ENCODE data around the gene SNAP23. TPM values are rescaled to one million over a fixed set of nuclear protein-coding genes. Genes with fewer than 3 reads are reported as not detected.
A peak's percentile ranks its signal among the peaks of the same experiment; 100 is the strongest.

SNAP23 gene
- total RNA-seq (10 to 100 TPM; 70.8 to 80.4 TPM), polyA plus RNA-seq (10 to 100 TPM; 60.9 to 75.3 (median 63.2) TPM), total RNA-seq (44.9 to 94.7 (median 57.9) reads per million in 6 experiments)

DNA sequence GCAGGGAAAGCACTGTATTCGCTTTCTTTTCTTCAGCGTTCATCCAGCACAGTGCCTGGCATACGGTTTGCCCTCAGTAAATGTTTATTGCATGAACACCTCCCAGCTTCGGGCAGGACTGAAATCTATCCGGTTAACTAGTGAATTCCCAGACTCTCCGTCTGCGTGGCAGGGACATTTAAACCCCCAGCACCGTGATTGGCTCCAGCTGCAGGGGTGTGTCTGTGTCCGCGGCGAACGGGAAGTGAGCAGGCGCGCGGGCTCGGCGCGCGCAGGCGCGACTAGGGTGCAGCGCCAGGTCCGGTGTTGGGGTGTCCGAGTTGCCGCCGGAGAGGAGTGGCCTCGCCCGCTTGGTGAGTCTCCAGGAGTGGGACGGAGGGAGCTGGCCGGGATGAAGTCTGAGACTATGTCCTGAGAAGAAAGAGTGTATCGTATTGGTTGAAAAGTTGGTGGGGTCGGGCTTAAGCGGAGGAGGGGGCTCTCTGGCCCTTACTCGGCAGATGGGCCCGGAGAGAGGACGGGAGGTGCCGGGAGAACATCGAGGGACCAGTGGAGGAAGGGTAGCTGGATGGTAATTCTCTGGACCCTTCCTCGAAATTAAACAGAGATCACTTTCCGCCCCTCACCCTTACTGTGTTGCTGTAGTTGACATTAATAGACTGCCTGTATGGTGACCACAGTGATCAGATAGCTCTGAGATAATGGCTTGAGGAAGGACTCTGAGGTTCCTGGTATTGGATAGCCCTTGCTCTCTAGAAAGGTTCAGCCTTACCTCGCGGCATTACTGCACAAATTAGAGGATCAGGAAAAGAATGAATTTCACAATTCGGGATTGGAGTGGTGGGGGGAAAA, at the start of gene SNAP23:
SNAP23 (plus strand) TSS at position 274 of the 852 bp plus-strand sequence. CDS start 16,213 bp downstream, outside the sequence.
- peak within 1 kb of the TSS; percentile 88 to 99 (median 97) for H3K27ac Mint-ChIP-seq
- peaks cover 0 to 2% (median 0%) of the 10 kb centered on the region in 5 donors for H3K27me3 Mint-ChIP-seq
- H3K9me3 Mint-ChIP-seq: no peaks in the 10 kb centered on the region
- peak; percentile 90 to 92 for ATAC-seq
- peaks cover 32 to 84% (median 77%) of the 10 kb centered on the region in 4 donors for H3K4me1 Mint-ChIP-seq
- peak; percentile 70 to 90 (median 77) for DNase-seq
- POLR2A ChIA-PET: interaction anchor here (0.6 to 1.8 kb wide), 10 partner anchors 9 to 1931 kb away, joined by 3 to 7 read pairs (median 3); partner anchors contain the start of genes GANC, HAUS2, LRRC57 and STARD9
- H3K36me3 Mint-ChIP-seq: peaks cover 0 to 13% (median 6%) of the 10 kb centered on the region in 3 donors
- peak within 1 kb of the TSS; percentile 94 to 100 (median 99) for H3K4me3 Mint-ChIP-seq

DNA sequence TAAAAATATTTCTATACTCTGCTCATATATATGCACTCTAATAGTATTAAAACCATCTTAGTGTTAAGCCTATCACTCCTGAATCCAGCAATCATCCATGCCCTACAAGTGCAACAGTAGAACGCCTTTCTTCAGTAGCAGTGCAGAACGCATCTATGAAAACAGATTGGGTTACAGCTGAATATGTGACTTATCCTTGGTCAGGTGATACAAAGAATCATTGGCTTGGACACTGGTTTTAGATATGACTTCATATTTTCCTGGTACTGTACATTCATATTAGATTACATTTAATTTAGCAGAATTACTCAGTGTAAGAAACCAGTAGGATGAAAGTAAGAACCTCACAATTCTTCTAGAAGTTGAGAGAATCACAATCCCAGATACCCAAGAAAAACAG, 47.8 kb upstream of the SNAP23 start:
- Mint-ChIP-seq H3K27me3 (no peaks in the 10 kb centered on the region), H3K27ac (no peak overlapping the region), H3K9me3 (no peaks in the 10 kb centered on the region), H3K36me3 (peaks cover 0 to 88% (median 31%) of the 10 kb centered on the region in 3 donors), H3K4me3 (no peak overlapping the region), H3K4me1 (peaks cover 0 to 2% (median 0%) of the 10 kb centered on the region in 4 donors)
- POLR2A ChIA-PET: no interaction called here
- ATAC-seq (no peak), DNase-seq (no peak)

GRCh38 chr15:42448281-42448680, 47.2 kb upstream of the SNAP23 start:
- Mint-ChIP-seq H3K4me3 (no peak overlapping the region), H3K36me3 (peaks cover 0 to 84% (median 31%) of the 10 kb centered on the region in 3 donors), H3K4me1 (peaks cover 0 to 2% (median 0%) of the 10 kb centered on the region in 4 donors), H3K27ac (no peak overlapping the region), H3K9me3 (no peaks in the 10 kb centered on the region), H3K27me3 (no peaks in the 10 kb centered on the region)
- POLR2A ChIA-PET: no interaction called here
- ATAC-seq (no peak), DNase-seq (no peak)

DNA sequence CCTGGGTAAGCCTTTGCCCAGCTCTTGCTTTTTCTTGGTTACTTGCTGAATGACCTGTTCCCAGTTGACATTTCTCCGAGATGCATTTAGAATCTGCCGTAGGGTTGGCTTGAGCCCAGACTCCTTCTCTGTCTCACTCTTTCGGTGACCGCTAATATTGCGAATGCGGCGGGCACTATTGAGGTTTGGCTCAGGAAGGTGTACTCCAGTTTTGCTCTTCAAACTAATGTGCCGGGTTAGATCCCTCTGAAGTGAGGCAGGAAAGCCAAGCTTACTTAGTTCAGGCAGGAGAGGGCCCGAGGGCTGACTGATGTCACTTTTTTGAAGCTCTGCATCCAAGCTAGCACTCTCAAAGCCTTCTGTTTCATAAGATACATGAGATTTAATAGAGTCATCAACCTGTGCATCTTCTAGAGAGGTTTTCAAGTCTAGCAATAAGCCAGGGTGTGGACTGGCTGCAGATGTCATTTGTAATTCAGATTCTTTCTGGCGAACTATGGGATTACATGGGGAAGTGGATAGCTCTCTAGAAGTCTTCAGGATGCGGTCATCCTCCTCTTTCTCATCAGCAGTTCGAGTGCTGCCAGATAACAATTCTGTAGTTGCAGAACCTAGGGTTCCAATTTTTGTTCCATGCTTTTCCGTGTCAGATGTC, 45.5 kb upstream of the SNAP23 start:
- H3K9me3 Mint-ChIP-seq: no peaks in the 10 kb centered on the region
- no peak overlapping the region for H3K4me3 Mint-ChIP-seq
- peaks cover 0 to 83% (median 32%) of the 10 kb centered on the region in 3 donors for H3K36me3 Mint-ChIP-seq
- ATAC-seq: no peak
- peak overlapping the region in 1 of 10 donors; percentile 30 for H3K27ac Mint-ChIP-seq
- POLR2A ChIA-PET: no interaction called here
- no peak for DNase-seq
- peaks cover 0 to 2% (median 0%) of the 10 kb centered on the region in 4 donors for H3K4me1 Mint-ChIP-seq
- no peaks in the 10 kb centered on the region for H3K27me3 Mint-ChIP-seq

- POLR2A ChIA-PET: no interaction called here
- Mint-ChIP-seq H3K27ac (no peak overlapping the region), H3K36me3 (peaks cover 0 to 80% (median 27%) of the 10 kb centered on the region in 3 donors), H3K27me3 (no peaks in the 10 kb centered on the region), H3K9me3 (no peaks in the 10 kb centered on the region), H3K4me1 (peaks cover 0 to 2% (median 0%) of the 10 kb centered on the region in 4 donors), H3K4me3 (no peak overlapping the region)
- DNase-seq (no peak), ATAC-seq (no peak)
Measured at GRCh38 chr15:42450425-42450790, 45.0 kb upstream of the SNAP23 start.

GRCh38 chr15:42453826-42454225, 41.6 kb upstream of the SNAP23 start:
- Mint-ChIP-seq H3K4me3 (no peak overlapping the region), H3K4me1 (peaks cover 0 to 14% (median 4%) of the 10 kb centered on the region in 4 donors), H3K27ac (no peak overlapping the region), H3K9me3 (no peaks in the 10 kb centered on the region), H3K27me3 (no peaks in the 10 kb centered on the region), H3K36me3 (peaks cover 0 to 61% (median 17%) of the 10 kb centered on the region in 3 donors)
- no peak for ATAC-seq
- POLR2A ChIA-PET: interaction anchor here (0.7 to 1.0 kb wide), 2 partner anchors 15 to 18 kb away, joined by 3 read pairs; no protein-coding TSS in a partner anchor
- no peak for DNase-seq

GRCh38 chr15:42456531-42456930, 38.9 kb upstream of the SNAP23 start:
- DNase-seq (no peak), ATAC-seq (no peak)
- no peaks in the 10 kb centered on the region for H3K27me3 Mint-ChIP-seq
- H3K9me3 Mint-ChIP-seq: no peaks in the 10 kb centered on the region
- peaks cover 4 to 23% (median 10%) of the 10 kb centered on the region in 4 donors for H3K4me1 Mint-ChIP-seq
- H3K27ac Mint-ChIP-seq: no peak overlapping the region
- peaks cover 0 to 44% (median 6%) of the 10 kb centered on the region in 3 donors for H3K36me3 Mint-ChIP-seq
- H3K4me3 Mint-ChIP-seq: no peak overlapping the region
- POLR2A ChIA-PET: no interaction called here

DNA sequence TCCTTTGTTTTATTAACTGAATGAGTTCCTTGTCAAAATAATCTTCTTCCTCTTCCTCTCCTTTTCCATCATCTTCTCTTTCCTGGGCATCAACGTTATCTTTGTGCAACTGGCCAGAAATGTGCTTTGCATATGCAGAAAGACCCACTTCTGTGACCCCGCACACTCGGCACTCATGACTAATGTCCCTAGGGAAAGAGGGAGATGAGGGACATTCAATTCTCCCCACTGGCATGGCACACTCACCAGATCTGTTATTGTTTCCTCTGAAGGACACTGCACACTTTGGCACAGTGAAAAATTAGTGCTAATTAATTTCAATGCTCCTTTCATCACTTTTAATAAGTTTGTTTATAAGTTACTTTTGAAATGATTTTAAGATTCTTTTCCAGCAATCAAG, 38.5 kb upstream of the SNAP23 start:
- H3K36me3 Mint-ChIP-seq: peaks cover 0 to 44% (median 3%) of the 10 kb centered on the region in 3 donors
- no peaks in the 10 kb centered on the region for H3K9me3 Mint-ChIP-seq
- ATAC-seq: no peak
- H3K27ac Mint-ChIP-seq: peak overlapping the region in 1 of 10 donors; percentile 71
- DNase-seq: no peak
- H3K4me3 Mint-ChIP-seq: no peak overlapping the region
- peaks cover 4 to 26% (median 12%) of the 10 kb centered on the region in 4 donors for H3K4me1 Mint-ChIP-seq
- POLR2A ChIA-PET: no interaction called here
- no peaks in the 10 kb centered on the region for H3K27me3 Mint-ChIP-seq

DNA sequence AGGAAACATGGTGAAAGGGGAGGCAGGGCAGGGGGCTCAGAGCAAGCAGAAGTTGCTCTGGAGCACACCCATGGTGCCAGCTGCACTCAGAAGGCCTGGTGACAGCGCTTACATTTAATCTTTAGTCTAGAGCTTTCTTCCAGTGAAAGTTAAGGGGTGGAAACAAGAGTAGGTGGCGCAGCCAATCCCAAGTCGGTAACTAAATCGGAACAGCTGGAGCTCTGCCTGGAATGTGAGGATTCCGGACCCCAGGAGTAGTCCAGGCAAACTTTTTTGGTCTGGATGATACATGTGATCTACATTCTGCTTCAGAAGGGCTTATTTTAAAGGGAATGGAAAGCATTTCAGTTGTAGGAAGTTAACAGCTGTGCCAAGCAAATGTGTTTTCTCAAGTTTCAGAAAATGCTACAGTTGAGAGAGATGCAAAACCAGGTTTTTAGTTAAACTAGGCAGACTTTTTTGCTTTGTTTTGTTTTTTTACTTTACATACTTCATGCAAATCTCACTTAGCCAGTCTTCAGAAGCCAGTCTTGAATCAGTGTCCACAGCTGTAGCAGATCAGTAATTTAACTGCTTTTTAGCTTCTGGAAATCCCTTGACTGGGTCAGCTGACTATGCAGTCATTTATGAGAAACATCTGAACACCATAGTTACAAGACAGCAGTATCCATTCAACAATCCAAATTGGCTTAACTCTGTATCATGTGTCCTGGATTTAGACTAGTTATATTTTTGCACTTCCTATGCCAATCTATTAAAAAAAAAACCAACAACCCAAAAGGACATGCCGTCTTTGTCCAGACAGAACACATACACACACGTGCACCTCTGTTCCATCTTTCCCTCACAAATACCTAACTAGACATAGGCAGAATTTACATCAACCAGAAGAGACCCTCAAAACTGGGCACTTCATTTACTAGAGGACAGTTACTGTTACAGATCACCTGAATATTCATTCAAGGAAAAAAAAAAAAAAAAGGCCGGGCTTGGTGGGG, 37.7 kb upstream of the SNAP23 start:
- POLR2A ChIA-PET: interaction anchor here (0.6 kb wide), 1 partner anchor 1180 kb away, joined by 6 read pairs; no protein-coding TSS in a partner anchor
- H3K36me3 Mint-ChIP-seq: peaks cover 0 to 44% (median 3%) of the 10 kb centered on the region in 3 donors
- no peak for ATAC-seq
- no peaks in the 10 kb centered on the region for H3K27me3 Mint-ChIP-seq
- no peaks in the 10 kb centered on the region for H3K9me3 Mint-ChIP-seq
- peak overlapping the region in 2 of 10 donors; percentile 37 to 71 for H3K27ac Mint-ChIP-seq
- no peak for DNase-seq
- no peak overlapping the region for H3K4me3 Mint-ChIP-seq
- peaks cover 4 to 26% (median 12%) of the 10 kb centered on the region in 4 donors for H3K4me1 Mint-ChIP-seq

DNA sequence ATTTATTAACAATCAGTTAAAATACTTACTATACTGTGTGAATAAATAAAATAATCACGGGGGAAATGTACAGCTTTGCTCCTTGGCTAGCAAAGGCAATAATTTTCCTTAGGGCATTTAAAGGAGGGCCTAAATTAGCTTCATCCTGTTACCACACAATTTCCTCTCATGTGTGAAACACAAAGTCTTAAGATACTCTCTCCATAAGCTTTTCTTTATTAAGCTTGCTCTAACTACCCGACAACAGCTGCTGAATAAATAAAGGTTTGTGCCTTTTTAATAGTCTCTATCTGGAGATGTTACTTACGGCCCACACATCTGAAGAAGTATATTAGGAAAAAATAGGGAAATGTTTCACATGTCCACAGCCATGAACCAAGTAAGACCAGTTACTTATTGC, 34.2 kb upstream of the SNAP23 start:
- POLR2A ChIA-PET: no interaction called here
- ATAC-seq (no peak), DNase-seq (no peak)
- H3K27ac Mint-ChIP-seq: peak overlapping the region in 2 of 10 donors; percentile 28 to 58
- H3K4me3 Mint-ChIP-seq: no peak overlapping the region
- H3K9me3 Mint-ChIP-seq: no peaks in the 10 kb centered on the region
- peaks cover 0 to 59% (median 19%) of the 10 kb centered on the region in 3 donors for H3K36me3 Mint-ChIP-seq
- H3K4me1 Mint-ChIP-seq: peaks cover 4 to 26% (median 14%) of the 10 kb centered on the region in 4 donors
- H3K27me3 Mint-ChIP-seq: no peaks in the 10 kb centered on the region

DNA sequence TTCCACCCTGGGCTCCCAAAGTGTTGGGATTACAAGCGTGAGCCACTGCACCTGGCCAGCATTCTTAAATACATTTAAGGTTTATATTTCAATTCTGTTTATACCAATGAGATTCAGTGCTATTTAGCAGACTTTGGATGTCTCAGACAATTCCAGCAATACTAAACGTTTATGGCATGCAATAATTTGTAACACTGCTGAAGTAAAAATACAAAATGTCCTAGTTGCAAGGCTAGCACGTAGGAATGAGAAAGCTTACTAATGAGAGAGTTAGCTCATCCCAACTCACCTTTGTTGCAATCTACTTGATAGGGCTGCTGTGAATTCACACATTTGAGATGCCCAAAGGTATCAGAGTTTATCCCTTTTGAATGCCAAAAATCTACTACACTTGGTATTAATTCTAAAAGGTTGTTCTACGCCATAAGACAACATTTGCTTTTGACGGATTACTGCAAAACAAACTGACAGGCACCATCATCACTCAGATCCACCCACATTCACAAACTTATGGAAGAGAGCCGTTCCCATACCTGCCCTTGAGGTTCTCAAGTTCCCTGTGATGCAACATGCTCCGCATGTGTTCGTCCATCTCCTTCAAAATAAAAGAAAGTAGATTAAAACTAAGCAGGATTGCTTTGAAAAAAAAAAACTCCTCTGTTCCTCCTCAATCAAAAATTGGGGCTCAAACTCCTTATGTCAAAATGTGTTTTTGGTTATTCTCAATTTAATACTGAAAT, 29.7 kb upstream of the SNAP23 start:
- peaks cover 0 to 67% (median 25%) of the 10 kb centered on the region in 3 donors for H3K36me3 Mint-ChIP-seq
- H3K4me1 Mint-ChIP-seq: peaks cover 2 to 16% (median 8%) of the 10 kb centered on the region in 4 donors
- H3K27ac Mint-ChIP-seq: no peak overlapping the region
- no peaks in the 10 kb centered on the region for H3K9me3 Mint-ChIP-seq
- DNase-seq (no peak), ATAC-seq (no peak)
- no peak overlapping the region for H3K4me3 Mint-ChIP-seq
- POLR2A ChIA-PET: no interaction called here
- H3K27me3 Mint-ChIP-seq: no peaks in the 10 kb centered on the region
